Breast epithelium (tissue), 3 donors: ENCODE data around the gene CDK6.

ENCODE experiments used
- POLR2A ChIP-seq: fragments of 450-650 bp; IDR thresholded peaks from one replicate; pipeline ENCODE4 v1.6.1; 2016; ENCODE audit warnings: antibody characterized with exemption, mild to moderate bottlenecking, moderate library complexity
- TF ChIP-seq, protein P1 (sequence below), 3 donors: fragments of 450-650 bp; IDR thresholded peaks; one replicate each; pipeline ENCODE4 v1.5.1; 2016 to 2017; ENCODE audit warnings: antibody characterized with exemption in 3 of 3, mild to moderate bottlenecking in 3 of 3, moderate library complexity in 3 of 3

DNA sequence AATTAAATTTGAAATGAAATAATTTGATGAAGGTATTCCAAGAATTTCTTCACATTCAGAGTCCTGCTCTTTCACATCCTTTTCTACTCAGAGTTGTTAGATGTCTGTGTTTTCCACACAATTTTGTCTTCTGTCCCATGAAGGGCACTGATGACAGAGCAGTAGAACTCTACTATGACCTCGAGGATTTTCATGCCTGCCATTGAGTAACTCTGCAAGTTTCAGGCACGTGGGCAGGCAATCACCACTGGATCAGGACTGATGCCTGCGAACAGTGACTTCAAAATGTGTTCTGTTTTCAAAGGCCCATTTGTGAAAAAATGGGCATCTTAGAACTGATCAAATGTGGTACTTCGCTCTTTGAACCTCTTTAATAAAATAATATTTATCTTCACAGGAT lies 91.1 kb downstream of the CDK6 start:
- TF ChIP-seq, protein P1, sequence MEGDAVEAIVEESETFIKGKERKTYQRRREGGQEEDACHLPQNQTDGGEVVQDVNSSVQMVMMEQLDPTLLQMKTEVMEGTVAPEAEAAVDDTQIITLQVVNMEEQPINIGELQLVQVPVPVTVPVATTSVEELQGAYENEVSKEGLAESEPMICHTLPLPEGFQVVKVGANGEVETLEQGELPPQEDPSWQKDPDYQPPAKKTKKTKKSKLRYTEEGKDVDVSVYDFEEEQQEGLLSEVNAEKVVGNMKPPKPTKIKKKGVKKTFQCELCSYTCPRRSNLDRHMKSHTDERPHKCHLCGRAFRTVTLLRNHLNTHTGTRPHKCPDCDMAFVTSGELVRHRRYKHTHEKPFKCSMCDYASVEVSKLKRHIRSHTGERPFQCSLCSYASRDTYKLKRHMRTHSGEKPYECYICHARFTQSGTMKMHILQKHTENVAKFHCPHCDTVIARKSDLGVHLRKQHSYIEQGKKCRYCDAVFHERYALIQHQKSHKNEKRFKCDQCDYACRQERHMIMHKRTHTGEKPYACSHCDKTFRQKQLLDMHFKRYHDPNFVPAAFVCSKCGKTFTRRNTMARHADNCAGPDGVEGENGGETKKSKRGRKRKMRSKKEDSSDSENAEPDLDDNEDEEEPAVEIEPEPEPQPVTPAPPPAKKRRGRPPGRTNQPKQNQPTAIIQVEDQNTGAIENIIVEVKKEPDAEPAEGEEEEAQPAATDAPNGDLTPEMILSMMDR (IDR thresholded peaks at IDR 0.05), result no peak
- TF ChIP-seq POLR2A, result no peak
